HEK293T (cell line): ENCODE data around the gene MOGAT2.

Experiments used
- ARNT ChIP-seq: fragments of 450-650 bp; IDR thresholded peaks from 2 replicates; pipeline ENCODE4 v1.6.1; 2017; ENCODE audit warnings: mild to moderate bottlenecking
- BHLHE40 ChIP-seq: fragments of 450-650 bp; IDR thresholded peaks from 2 replicates; pipeline ENCODE4 v1.6.1; 2016; ENCODE audit warnings: mild to moderate bottlenecking, moderate library complexity, borderline replicate concordance
- CTBP1 ChIP-seq: fragments of 450-650 bp; IDR thresholded peaks from 2 replicates; pipeline ENCODE4 v1.6.1; 2016; ENCODE audit warnings: borderline replicate concordance
- ELF4 ChIP-seq: fragments of 450-650 bp; IDR thresholded peaks from 2 replicates; pipeline ENCODE4 v1.6.1; 2017; ENCODE audit warnings: antibody characterized with exemption
- FOXA1 ChIP-seq: fragments of 450-650 bp; IDR thresholded peaks from 2 replicates; pipeline ENCODE4 v1.6.1; 2016; ENCODE audit warnings: mild to moderate bottlenecking
- FOXK2 ChIP-seq: fragments of 450-650 bp; IDR thresholded peaks from 2 replicates; pipeline ENCODE4 v1.6.1; 2016; ENCODE audit warnings: mild to moderate bottlenecking
- FOXM1 ChIP-seq: fragments of 450-650 bp; IDR thresholded peaks from 2 replicates; pipeline ENCODE4 v1.6.1; 2017; ENCODE audit warnings: mild to moderate bottlenecking, borderline replicate concordance
- HDGF ChIP-seq: fragments of 450-650 bp; IDR thresholded peaks from 2 replicates; pipeline ENCODE4 v1.6.1; 2017; ENCODE audit warnings: antibody characterized with exemption, borderline replicate concordance
- NFRKB ChIP-seq: fragments of 450-650 bp; IDR thresholded peaks from 2 replicates; pipeline ENCODE4 v1.6.1; 2016; ENCODE audit warnings: mild to moderate bottlenecking, moderate library complexity
- PKNOX1 ChIP-seq: fragments of 450-650 bp; IDR thresholded peaks from 2 replicates; pipeline ENCODE4 v1.6.1; 2016
- SP1 ChIP-seq: fragments of 450-650 bp; IDR thresholded peaks from 2 replicates; pipeline ENCODE4 v1.6.1; 2017
- SUZ12 ChIP-seq: fragments of 450-650 bp; IDR thresholded peaks from 2 replicates; pipeline ENCODE4 v1.6.1; 2016; ENCODE audit warnings: mild to moderate bottlenecking
- TARDBP ChIP-seq: fragments of 450-650 bp; IDR thresholded peaks from 2 replicates; pipeline ENCODE4 v1.6.1; 2016
- ZNF384 ChIP-seq: fragments of 450-650 bp; IDR thresholded peaks from 2 replicates; pipeline ENCODE4 v1.6.1; 2016

DNA sequence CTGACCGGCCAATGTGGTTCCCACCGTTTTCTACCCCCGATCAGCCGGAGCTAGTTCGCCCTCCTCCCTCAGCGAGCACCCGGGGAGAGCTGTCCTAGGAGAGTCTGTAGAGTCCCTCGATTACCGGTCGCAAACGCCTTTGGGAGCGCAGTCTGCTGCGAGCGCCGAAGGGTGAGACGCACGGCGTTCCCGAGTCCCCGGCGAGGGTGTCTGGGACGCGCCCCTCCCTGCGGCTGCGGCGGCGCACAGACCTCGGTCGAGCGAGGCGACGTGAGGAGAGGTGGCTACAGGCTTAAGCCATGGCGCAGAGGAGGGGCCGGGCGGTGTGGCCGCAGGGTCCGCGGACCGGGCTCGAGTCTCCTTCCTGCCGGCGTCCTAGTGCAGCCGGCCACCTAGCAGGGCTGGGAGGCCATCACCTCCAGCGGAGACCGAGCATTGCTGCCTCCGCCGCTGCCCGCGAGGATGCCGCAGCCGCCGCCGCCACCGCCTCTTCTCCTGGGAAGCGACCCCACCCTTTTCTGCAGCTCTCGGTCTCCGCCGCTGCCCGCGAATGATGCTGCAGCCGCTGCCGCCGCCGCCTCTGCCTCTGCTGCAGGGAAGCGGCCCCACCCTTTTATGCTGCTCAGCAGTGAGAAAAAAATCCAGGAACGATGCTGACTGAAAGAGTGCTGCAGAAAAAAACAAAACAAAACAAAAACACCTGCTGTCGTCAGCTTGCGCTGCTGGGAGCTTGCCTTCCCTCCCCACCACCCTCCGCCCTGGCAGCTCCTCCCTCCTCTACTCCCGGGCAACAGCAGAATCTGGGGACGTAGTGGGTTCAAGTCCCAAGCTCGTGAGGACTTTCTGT lies 49.0 kb upstream of the MOGAT2 start, which contains the start of gene MAP6:
- TF ChIP-seq NFRKB (no peak), HDGF (no peak), SUZ12 (no peak), ARNT (no peak), SP1 (no peak), FOXM1 (no peak), ELF4 (no peak), CTBP1 (no peak), FOXA1 (no peak), ZNF384 (no peak), BHLHE40 (no peak), PKNOX1 (no peak), FOXK2 (no peak), TARDBP (no peak)
